Epithelial cell of proximal tubule (primary cell): Measurements from ENCODE around the gene MT1E. TPM values are rescaled to one million over a fixed set of nuclear protein-coding genes. Genes with fewer than 3 reads are reported as not detected.

Experiments
- DNase-seq: peaks from one replicate; pipeline ENCODE4 v3.0.0-alpha.2; 2011; ENCODE audit warnings: low read depth
- H3K4me3 ChIP-seq: 2 replicates; pipeline ENCODE4 v1.5.1; 2011; ENCODE audit warnings: low read depth, mild to moderate bottlenecking, low read length
- total RNA-seq: library from RNA; depleted of rRNA; stranded (reverse); fragments of >200 nt; gene quantifications from 2 replicates; pipeline ENCODE4 v1.2.3, GENCODE V29; 2015
- TF ChIP-seq, protein P1 (sequence below): conservative IDR thresholded peaks from 2 replicates; pipeline ENCODE4 v1.5.1; 2012; ENCODE audit warnings: low read depth, mild to moderate bottlenecking, low read length

The MT1E gene
- total RNA-seq, 1 donor from 2014 or later: 1,203 TPM

- TF ChIP-seq, protein P1, sequence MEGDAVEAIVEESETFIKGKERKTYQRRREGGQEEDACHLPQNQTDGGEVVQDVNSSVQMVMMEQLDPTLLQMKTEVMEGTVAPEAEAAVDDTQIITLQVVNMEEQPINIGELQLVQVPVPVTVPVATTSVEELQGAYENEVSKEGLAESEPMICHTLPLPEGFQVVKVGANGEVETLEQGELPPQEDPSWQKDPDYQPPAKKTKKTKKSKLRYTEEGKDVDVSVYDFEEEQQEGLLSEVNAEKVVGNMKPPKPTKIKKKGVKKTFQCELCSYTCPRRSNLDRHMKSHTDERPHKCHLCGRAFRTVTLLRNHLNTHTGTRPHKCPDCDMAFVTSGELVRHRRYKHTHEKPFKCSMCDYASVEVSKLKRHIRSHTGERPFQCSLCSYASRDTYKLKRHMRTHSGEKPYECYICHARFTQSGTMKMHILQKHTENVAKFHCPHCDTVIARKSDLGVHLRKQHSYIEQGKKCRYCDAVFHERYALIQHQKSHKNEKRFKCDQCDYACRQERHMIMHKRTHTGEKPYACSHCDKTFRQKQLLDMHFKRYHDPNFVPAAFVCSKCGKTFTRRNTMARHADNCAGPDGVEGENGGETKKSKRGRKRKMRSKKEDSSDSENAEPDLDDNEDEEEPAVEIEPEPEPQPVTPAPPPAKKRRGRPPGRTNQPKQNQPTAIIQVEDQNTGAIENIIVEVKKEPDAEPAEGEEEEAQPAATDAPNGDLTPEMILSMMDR: peak; percentile 86
- no peak for DNase-seq
- H3K4me3 ChIP-seq: no peak overlapping the region
These were observed 25.1 kb upstream of the MT1E start for GRCh38 chr16:56600398-56600999.

DNA sequence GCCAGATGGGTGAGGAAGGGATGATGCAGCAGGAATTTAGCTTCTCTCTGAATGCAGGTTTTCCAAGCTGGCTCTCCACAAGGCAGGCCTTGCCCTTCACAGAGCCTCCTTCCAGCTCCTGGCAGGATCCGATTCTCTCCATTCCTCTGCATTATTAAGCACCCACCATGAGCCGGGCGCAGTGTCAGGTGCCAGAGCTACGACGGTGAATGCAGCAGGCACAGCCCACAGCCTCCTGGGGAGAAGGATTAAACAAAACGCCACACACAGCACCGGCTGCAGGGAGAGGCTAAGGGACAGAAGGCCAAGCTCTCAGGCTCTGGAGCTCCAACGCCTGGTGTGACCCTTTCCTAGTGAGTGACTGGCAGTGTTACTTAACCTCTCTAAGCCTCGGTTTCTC is 24.3 kb upstream of the MT1E start:
- no peak for DNase-seq
- no peak overlapping the region for H3K4me3 ChIP-seq
- TF ChIP-seq, protein P1: no peak

DNA sequence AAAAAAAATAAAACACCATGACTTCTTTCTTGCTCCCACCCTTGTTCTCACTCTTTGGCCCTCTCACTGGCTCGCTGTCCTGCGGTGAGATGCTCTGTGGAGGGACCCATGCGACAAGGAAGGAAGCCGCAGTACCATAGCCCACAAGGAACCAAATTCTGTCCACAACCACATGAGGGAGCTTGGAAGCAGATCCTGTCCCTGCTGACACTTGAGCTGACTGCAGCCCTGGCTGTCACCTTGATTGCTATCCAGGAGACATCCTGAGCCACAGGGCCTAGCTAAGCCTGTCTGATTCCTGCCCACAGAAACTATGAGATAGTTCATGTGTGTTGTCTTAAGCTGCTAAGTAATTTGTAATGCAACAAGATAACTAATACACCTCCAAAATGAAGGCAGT is 22.0 kb upstream of the MT1E start:
- no peak overlapping the region for H3K4me3 ChIP-seq
- DNase-seq: no peak
- TF ChIP-seq, protein P1: peak; percentile 58

- DNase-seq: no peak
- TF ChIP-seq, protein P1: no peak
- no peak overlapping the region for H3K4me3 ChIP-seq
These were observed 20.6 kb upstream of the MT1E start for GRCh38 chr16:56604966-56605365.

DNA sequence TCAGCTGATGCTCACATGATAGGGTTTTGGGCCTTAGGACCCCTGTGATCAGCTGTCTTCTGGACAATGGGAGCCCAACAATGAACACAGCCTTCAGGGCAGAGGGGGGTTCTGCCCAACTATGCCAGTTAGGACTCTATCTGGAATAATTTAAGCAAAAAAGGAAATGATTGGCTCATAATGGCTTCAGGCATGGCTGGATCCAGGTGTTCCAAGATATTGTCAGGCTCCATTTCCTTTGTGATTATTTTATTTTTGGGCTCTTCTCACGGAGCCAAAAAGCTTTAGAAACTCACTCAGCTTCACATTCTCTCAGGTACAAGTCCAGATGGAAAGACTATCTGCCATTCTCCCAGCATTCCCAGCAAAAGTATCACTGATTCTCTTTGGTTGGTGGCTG is 20.1 kb upstream of the MT1E start:
- DNase-seq: no peak

GRCh38 chr16:56606071-56606475 is 19.5 kb upstream of the MT1E start:
- TF ChIP-seq, protein P1: no peak
- no peak for DNase-seq
- no peak overlapping the region for H3K4me3 ChIP-seq

More for the DNA sequence above, 20.1 kb upstream of the MT1E start:
- TF ChIP-seq, protein P1: no peak
- no peak overlapping the region for H3K4me3 ChIP-seq

- peak overlapping the region; percentile 28 for H3K4me3 ChIP-seq
- DNase-seq: peak; percentile 83
These were observed 19.0 kb upstream of the MT1E start for GRCh38 chr16:56606476-56607108.

More at GRCh38 chr16:56606476-56607108, 19.0 kb upstream of the MT1E start:
- TF ChIP-seq, protein P1: no peak
